HepG2 (cell line): Measurements from ENCODE around the gene IRX4. TPM values are rescaled to one million over a fixed set of nuclear protein-coding genes. Genes with fewer than 3 reads are reported as not detected.

Source experiments
- ATAC-seq: fragments of 200-7000 bp; cut with Tn5 transposase; 3 replicates; pipeline ENCODE4 v1.9.1; 2020; ENCODE audit warnings: mild to moderate bottlenecking, moderate library complexity
- BruUV-seq: library from RNA; stranded (reverse); fragments of 400-500 nt; replicated peaks from 2 replicates; lab custom pipeline; 2021; lab: Mats Ljungman, UMichigan
- CTCF ChIA-PET: fragments of 300-600 bp; formaldehyde crosslinking; extraction: SDS; loops from one replicate; lab custom pipeline; 2021; ENCODE audit warnings: low total read pairs, inconsistent platforms, low intra/inter-chr PET ratio; lab: Yijun Ruan, JAX
- POLR2A ChIA-PET: fragments of 350-600 bp; sonication (Branson Sonifier 250); formaldehyde crosslinking; loops from one replicate; lab custom pipeline; 2020; ENCODE audit warnings: antibody characterized with exemption, inconsistent platforms; lab: Yijun Ruan, JAX
- DNase-seq: peaks from one replicate; pipeline ENCODE4 v3.0.0-alpha.2; 2015; ENCODE audit warnings: low spot score
- FAIRE-seq: peaks from 3 replicates; lab custom pipeline; 2011; peaks lifted over from hg19 to GRCh38; lab: Jason Lieb, UNC
- H2AFZ ChIP-seq: one replicate; pipeline ENCODE4 v1.6.1; 2011; ENCODE audit warnings: low read length, inconsistent platforms
- H3K27ac ChIP-seq: fragments of 300-600 bp; 3 replicates; pipeline ENCODE4 v1.8.0; 2011; ENCODE audit warnings: mixed run types, mild to moderate bottlenecking, mixed read lengths, low read length, inconsistent platforms; ENCODE audit not compliant: insufficient read depth; ENCODE audit errors: extremely low read length
- H3K27me3 ChIP-seq, 2 experiments: fragments of 200-600 bp in 1 of 2; 2 replicates in 1 of 2; 3 replicates in 1 of 2; pipeline versions ENCODE4 v1.6.0 to v1.8.0; 2011; ENCODE audit warnings: low read length in 2 of 2, mild to moderate bottlenecking in 2 of 2, moderate library complexity in 2 of 2, inconsistent platforms in 1 of 2; ENCODE audit not compliant: insufficient read depth in 2 of 2, control insufficient read depth in 1 of 2
- H3K36me3 ChIP-seq, 2 experiments: fragments of 200-600 bp in 1 of 2; replicated peaks in 1 of 2; 2 replicates in 1 of 2; 3 replicates in 1 of 2; pipeline versions ENCODE4 v1.5.1 to v1.8.0; 2011; ENCODE audit warnings: low read length in 2 of 2, inconsistent platforms in 1 of 2; ENCODE audit not compliant: insufficient read depth in 2 of 2, control insufficient read depth in 1 of 2
- H3K4me1 ChIP-seq: 2 replicates; pipeline ENCODE4 v1.5.1; 2012; ENCODE audit warnings: low read length, inconsistent platforms; ENCODE audit not compliant: insufficient read depth
- H3K4me2 ChIP-seq: 2 replicates; pipeline ENCODE4 v1.6.0; 2011; ENCODE audit warnings: low read depth, low read length, inconsistent platforms
- H3K4me3 ChIP-seq, 3 experiments: fragments of 200-600 bp in 1 of 3; sonication (generic), shearing (Covaris generic) in 1 of 3; replicated peaks in 1 of 3; 2 replicates each; pipeline ENCODE4 v1.5.1; 2011 to 2016; ENCODE audit warnings: low read length in 3 of 3, inconsistent platforms in 2 of 3, low read depth in 2 of 3, mild to moderate bottlenecking in 2 of 3, control low read depth in 1 of 3, mixed read lengths in 1 of 3; ENCODE audit not compliant: insufficient read depth in 1 of 3
- H3K79me2 ChIP-seq: one replicate; pipeline ENCODE4 v1.6.1; 2011; ENCODE audit warnings: low read length, inconsistent platforms; ENCODE audit not compliant: insufficient read depth
- H3K9ac ChIP-seq: 2 replicates; pipeline ENCODE4 v1.6.0; 2011; ENCODE audit warnings: mild to moderate bottlenecking, low read depth, low read length, inconsistent platforms; ENCODE audit not compliant: insufficient read depth
- H3K9me3 ChIP-seq: 2 replicates; pipeline ENCODE4 v1.5.1; 2012; ENCODE audit warnings: mild to moderate bottlenecking, low read length
- H4K20me1 ChIP-seq: 2 replicates; pipeline ENCODE4 v1.6.0; 2011; ENCODE audit warnings: inconsistent platforms, mild to moderate bottlenecking, low read length, moderate library complexity; ENCODE audit not compliant: insufficient read depth
- HNF1A ChIP-seq, 2 experiments: sonication (generic) in 1 of 2; formaldehyde crosslinking in 1 of 2; IDR thresholded peaks; 2 replicates each; pipeline versions ENCODE4 v1.4.0 to v1.6.1; 2016 to 2020; ENCODE audit warnings: borderline replicate concordance in 1 of 2, low read depth in 1 of 2, mild to moderate bottlenecking in 1 of 2, missing genetic modification reagents in 1 of 2
- SMC3 ChIP-seq: IDR thresholded peaks from 2 replicates; pipeline ENCODE4 v1.6.1; 2011; ENCODE audit warnings: low read length, improper control_type of control experiment
- ZFX ChIP-seq: sonication (generic); formaldehyde crosslinking; IDR thresholded peaks from 2 replicates; pipeline ENCODE4 v1.4.0; 2020; ENCODE audit warnings: mild to moderate bottlenecking, low read depth, missing genetic modification reagents, moderate library complexity
- ZNF275 ChIP-seq: sonication (generic); formaldehyde crosslinking; IDR thresholded peaks from 2 replicates; pipeline ENCODE4 v1.8.0; 2022; ENCODE audit warnings: missing genetic modification reagents, mild to moderate bottlenecking, inconsistent platforms, borderline replicate concordance
- ZNF782 ChIP-seq: sonication (generic); formaldehyde crosslinking; IDR thresholded peaks from 2 replicates; pipeline ENCODE4 v1.4.0; 2020; ENCODE audit warnings: missing genetic modification reagents, mild to moderate bottlenecking, borderline replicate concordance
- WGBS: methylation state at CpG from one replicate; pipeline ENCODE4 v1.1.6; 2017; ENCODE audit warnings: low lambda C conversion rate; 5-methylcytosine and 5-hydroxymethylcytosine counted together
- in situ Hi-C: cut with HindIII; loops from 2 replicates; pipeline ENCODE4 v1.10.0; 2017; ENCODE audit warnings: low pct_unique_long_range_greater_than_20kb; ENCODE audit not compliant: extremely low pct_ligation_motif_present
- intact Hi-C: fragments of 100-400 bp; cut with micrococcal nuclease; formaldehyde crosslinking; loops from one replicate; pipeline ENCODE4 v1.10.0; 2022; ENCODE audit not compliant: unreplicated experiment
- polyA plus RNA-seq, 8 experiments: library from polyadenylated mRNA; depleted of rRNA in 3 of 8; stranded (reverse) in 7 of 8; unstranded in 1 of 8; fragments of >200 nt; fragmentation: Illumina TruSeq in 4 of 8; extraction: Trizol in 4 of 8; gene quantifications; 2 replicates each; pipeline versions ENCODE4 v1.2.1 to v1.2.3, GENCODE V29; 2011 to 2016; ENCODE audit warnings: low read depth in 4 of 8, missing spikeins in 1 of 8, mixed read lengths in 1 of 8; ENCODE audit not compliant: insufficient read depth in 1 of 8
- total RNA-seq, 5 experiments: library from RNA; depleted of rRNA; stranded (reverse); fragments of >200 nt; fragmentation: Illumina TruSeq; extraction: Trizol; gene quantifications; 2 replicates each; pipeline ENCODE4 v1.2.3, GENCODE V29; 2016; ENCODE audit warnings: low read depth in 1 of 5

The IRX4 gene
- total and polyA plus RNA-seq, 2 of the 13 experiments (the other 11 are each of a cell fraction or from before 2014, with no cell fraction given), result not detected

DNA sequence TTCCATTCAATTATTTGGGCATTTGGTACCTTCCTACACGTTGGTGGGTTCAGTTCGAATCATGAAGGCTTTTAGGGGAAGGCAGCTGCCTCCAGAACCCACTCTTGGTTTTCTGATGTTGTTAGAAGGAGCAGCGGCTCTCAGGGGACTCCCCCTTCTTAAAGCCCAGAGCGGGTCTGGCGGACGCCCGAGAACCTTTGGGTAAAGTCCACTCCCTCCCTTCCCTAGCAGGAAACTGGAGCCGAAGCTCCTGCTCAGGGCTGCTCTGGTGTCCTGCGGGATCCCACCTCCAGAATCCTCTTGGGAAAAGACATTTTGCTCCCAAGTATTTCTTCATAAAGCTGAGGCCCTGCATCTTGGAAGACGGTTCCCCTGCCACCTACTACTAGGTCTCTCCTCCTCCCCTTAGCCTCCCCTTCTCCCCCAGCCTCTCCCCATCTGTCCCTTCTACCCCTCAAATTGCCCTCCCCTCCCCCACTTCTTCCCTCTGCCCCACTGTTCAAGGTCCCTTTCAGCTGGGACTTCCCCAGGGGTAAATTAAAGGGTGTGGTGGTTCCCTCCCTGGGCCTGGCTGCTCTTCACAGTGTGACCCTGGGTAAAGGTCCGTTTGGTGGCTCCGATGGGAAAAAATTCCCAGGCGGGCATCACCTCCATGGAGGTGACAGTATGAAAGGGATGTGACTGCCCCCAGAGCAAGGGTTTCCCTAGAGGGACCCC is 9.3 kb downstream of the IRX4 start:
- FAIRE-seq, result no peak
- Histone ChIP-seq H3K27ac (no peak overlapping the region), H3K4me3 (no peak overlapping the region), H3K36me3 (no peaks in the 10 kb centered on the region), H3K27me3 (peaks cover 6 to 52% of the 10 kb centered on the region in 2 experiments; a peak in 3 of 5 replicates), H2AFZ (no peak overlapping the region), H4K20me1 (no peaks in the 10 kb centered on the region), H3K9ac (no peak overlapping the region), H3K9me3 (no peaks in the 10 kb centered on the region), H3K4me2 (no peak overlapping the region), H3K4me1 (no peaks in the 10 kb centered on the region), H3K79me2 (no peaks in the 10 kb centered on the region)
- TF ChIP-seq ZNF782 (CRISPR knock-in tag) (no peak), ZNF275 (CRISPR knock-in tag) (no peak), SMC3 (no peak), HNF1A (IDR thresholded peaks at IDR 0.05; ENCODE audit: low read depth) (no peak), HNF1A (CRISPR knock-in tag; IDR thresholded peaks at IDR 0.05; ENCODE audit: borderline replicate concordance) (no peak), ZFX (CRISPR knock-in tag) (no peak)
- no peak for ATAC-seq
- ChIA-PET POLR2A (no interaction called here), CTCF (no interaction called here)
- DNase-seq, result no peak
- in situ Hi-C loops (no loop called here), intact Hi-C loops (no loop called here)
- no TSS peak for BruUV-seq
- 0% methylated on average over 7 of the region's 13 CpGs for WGBS
